ENCODE data around the gene MUCL3.
"Not testable (repeated sequence)": the region's sequence is repeated elsewhere in the genome, so short reads cannot be mapped to it uniquely, and the experiment has no call there.

MUCL3 gene

GRCh38 chr6:30940361-30940986 is at the start of gene MUCL3:
Gene MUCL3 (plus strand): TSS chr6:30940973. CDS start chr6:30941000, 27 bp downstream.
- no peak for DNase-seq

- no peak for DNase-seq
These were observed 49.4 kb upstream of the MUCL3 start for GRCh38 chr6:30891450-30891723.

GRCh38 chr6:30891816-30892538 is 48.8 kb upstream of the MUCL3 start:
- DNase-seq: no peak

- no peak for DNase-seq
These were observed 47.7 kb upstream of the MUCL3 start for GRCh38 chr6:30893001-30893591.

- no peak for DNase-seq
These were observed 47.1 kb upstream of the MUCL3 start for GRCh38 chr6:30893666-30894065.

GRCh38 chr6:30894381-30894780 is 46.4 kb upstream of the MUCL3 start:
- DNase-seq: no peak

GRCh38 chr6:30894935-30895334 is 45.8 kb upstream of the MUCL3 start:
- no peak for DNase-seq

GRCh38 chr6:30895343-30895742 is 45.4 kb upstream of the MUCL3 start:
- DNase-seq: no peak

- no peak for DNase-seq
These were observed 44.2 kb upstream of the MUCL3 start for GRCh38 chr6:30896541-30896940.

GRCh38 chr6:30897882-30898281 is 42.9 kb upstream of the MUCL3 start:
- DNase-seq: no peak

GRCh38 chr6:30898750-30899360 is 41.9 kb upstream of the MUCL3 start:
- no peak for DNase-seq

GRCh38 chr6:30900863-30901417 is 39.8 kb upstream of the MUCL3 start:
- no peak for DNase-seq

- no peak for DNase-seq
These were observed 39.3 kb upstream of the MUCL3 start for GRCh38 chr6:30901436-30901835.

- DNase-seq: not testable (repeated sequence)
These were observed 38.6 kb upstream of the MUCL3 start for GRCh38 chr6:30902196-30902595.

GRCh38 chr6:30902709-30903108 is 38.1 kb upstream of the MUCL3 start:
- no peak for DNase-seq

GRCh38 chr6:30903236-30903635 is 37.5 kb upstream of the MUCL3 start:
- no peak for DNase-seq

GRCh38 chr6:30907290-30907757 is 33.4 kb upstream of the MUCL3 start:
- not testable (repeated sequence) for DNase-seq

- peak; percentile 98 for DNase-seq
These were observed 32.8 kb upstream of the MUCL3 start, which contains the start of gene GTF2H4 for GRCh38 chr6:30907758-30908591. Gene GTF2H4 (plus strand): TSS chr6:30908207.

GRCh38 chr6:30908700-30909099 is 32.1 kb upstream of the MUCL3 start:
- DNase-seq: no peak

GRCh38 chr6:30910473-30910872 is 30.3 kb upstream of the MUCL3 start:
- not testable (repeated sequence) for DNase-seq

GRCh38 chr6:30912746-30913520 is 27.8 kb upstream of the MUCL3 start:
- DNase-seq: no peak

GRCh38 chr6:30913721-30914075 is 27.1 kb upstream of the MUCL3 start:
- DNase-seq: no peak

All from activated CD4-positive, alpha-beta T cell treated with anti-CD3 and anti-CD28 coated beads, Interleukin-2, Interleukin-6, amounts not matched to agents 100 ng/mL and 50 ng/mL, durations not matched to agents 16 hours and 8 hours (primary cell).